Endothelial cell of umbilical vein (primary cell): ENCODE data around the gene ME3. TPM values are rescaled to one million over a fixed set of nuclear protein-coding genes. Genes with fewer than 3 reads are reported as not detected.

Experiments used
- BruUV-seq: library from RNA; stranded (reverse); fragments of 400-500 nt; replicated peaks from 2 replicates; lab custom pipeline; 2021; lab: Mats Ljungman, UMichigan
- CTCF ChIA-PET: fragments of 300-600, 350-600 bp; sonication (Branson Sonifier 250); formaldehyde crosslinking; loops from one replicate; lab custom pipeline; 2021; ENCODE audit warnings: antibody characterized with exemption, inconsistent platforms; lab: Charles Lee
- POLR2A ChIA-PET: fragments of 300-600, 350-600 bp; sonication (Branson Sonifier 250); formaldehyde crosslinking; loops from one replicate; lab custom pipeline; 2021; ENCODE audit warnings: antibody characterized with exemption, inconsistent platforms; lab: Charles Lee
- DNase-seq: peaks from one replicate; pipeline ENCODE4 v3.0.0-alpha.2; 2011; ENCODE audit warnings: low read depth, low spot score
- FAIRE-seq: peaks from 2 replicates; lab custom pipeline; 2011; peaks lifted over from hg19 to GRCh38; lab: Jason Lieb, UNC
- H2AFZ ChIP-seq: 2 replicates; pipeline ENCODE4 v1.6.0; 2012; ENCODE audit warnings: low read depth, low read length, control low read depth, inconsistent platforms
- H3K27ac ChIP-seq: 2 replicates; pipeline ENCODE4 v1.5.1; 2011; ENCODE audit warnings: low read depth, mild to moderate bottlenecking, control low read depth, low read length, moderate library complexity; ENCODE audit not compliant: insufficient read depth
- H3K27me3 ChIP-seq, 2 experiments: 2 replicates each; pipeline versions ENCODE4 v1.6.0 to v1.6.1; 2011; ENCODE audit warnings: low read length in 2 of 2, mixed read lengths in 1 of 2; ENCODE audit not compliant: control insufficient read depth in 2 of 2, insufficient read depth in 2 of 2
- H3K36me3 ChIP-seq, 2 experiments: 2 replicates in 1 of 2; 3 replicates in 1 of 2; pipeline ENCODE4 v1.5.1; 2011; ENCODE audit warnings: low read length in 2 of 2, mild to moderate bottlenecking in 1 of 2, moderate library complexity in 1 of 2; ENCODE audit not compliant: control insufficient read depth in 2 of 2, insufficient read depth in 2 of 2; ENCODE audit errors: extremely low read depth in 1 of 2
- H3K4me1 ChIP-seq: 3 replicates; pipeline ENCODE4 v1.5.1; 2011; ENCODE audit warnings: mild to moderate bottlenecking, low read length; ENCODE audit not compliant: control insufficient read depth, insufficient read depth; ENCODE audit errors: extremely low read depth
- H3K4me2 ChIP-seq: 2 replicates; pipeline ENCODE4 v1.6.1; 2011; ENCODE audit warnings: low read length, control low read depth, mixed read lengths; ENCODE audit not compliant: insufficient read depth
- H3K4me3 ChIP-seq, 3 experiments: fragments of 200-600 bp in 1 of 3; sonication (generic), shearing (Covaris generic) in 1 of 3; replicated peaks in 1 of 3; 2 replicates each; pipeline ENCODE4 v1.5.1; 2011 to 2016; ENCODE audit warnings: control low read depth in 3 of 3, low read length in 3 of 3, mild to moderate bottlenecking in 2 of 3, inconsistent platforms in 1 of 3, low read depth in 1 of 3, moderate library complexity in 1 of 3; ENCODE audit not compliant: insufficient read depth in 1 of 3
- H3K79me2 ChIP-seq: 2 replicates; pipeline ENCODE4 v1.6.0; 2012; ENCODE audit warnings: low read length, inconsistent platforms; ENCODE audit not compliant: control insufficient read depth, insufficient read depth
- H3K9ac ChIP-seq: replicated peaks from 2 replicates; pipeline ENCODE3; 2011; ENCODE audit warnings: low read length, control low read depth; ENCODE audit not compliant: insufficient read depth; ENCODE audit errors: extremely low read depth
- H3K9me1 ChIP-seq: replicated peaks from 3 replicates; pipeline ENCODE4 v1.6.0; 2011; ENCODE audit warnings: mild to moderate bottlenecking, low read length; ENCODE audit not compliant: control insufficient read depth, insufficient read depth; ENCODE audit errors: extremely low read depth
- H3K9me3 ChIP-seq: replicated peaks from 2 replicates; pipeline ENCODE4 v1.5.1; 2012; ENCODE audit warnings: low read length, inconsistent platforms; ENCODE audit not compliant: control insufficient read depth, insufficient read depth
- H4K20me1 ChIP-seq: replicated peaks from 2 replicates; pipeline ENCODE3; 2011; ENCODE audit warnings: mild to moderate bottlenecking, low read length; ENCODE audit not compliant: control insufficient read depth, insufficient read depth; ENCODE audit errors: extremely low read depth
- EZH2 ChIP-seq: IDR thresholded peaks from 2 replicates; pipeline ENCODE4 v1.6.1; 2012; ENCODE audit warnings: borderline replicate concordance, low read depth, mild to moderate bottlenecking, moderate library complexity, low read length, inconsistent platforms; ENCODE audit not compliant: severe bottlenecking
- FOS ChIP-seq: IDR thresholded peaks from 2 replicates; pipeline ENCODE4 v1.6.1; 2011; ENCODE audit warnings: mild to moderate bottlenecking, low read length, moderate library complexity, borderline replicate concordance; ENCODE audit not compliant: insufficient read depth
- GATA2 ChIP-seq: IDR thresholded peaks from 2 replicates; pipeline ENCODE4 v1.7.0; 2011; ENCODE audit warnings: low read depth, mild to moderate bottlenecking, moderate library complexity, mixed read lengths, low read length; ENCODE audit not compliant: insufficient read length, insufficient read depth
- JUN ChIP-seq: IDR thresholded peaks from 2 replicates; pipeline ENCODE4 v1.6.1; 2011; ENCODE audit warnings: borderline replicate concordance, low read depth; ENCODE audit not compliant: insufficient read length, insufficient read depth
- MYC ChIP-seq: IDR thresholded peaks from one replicate; pipeline ENCODE4 v1.6.1; 2011; ENCODE audit warnings: mild to moderate bottlenecking, low read depth, low read length
- POLR2A ChIP-seq: IDR thresholded peaks from 2 replicates; pipeline ENCODE4 v1.6.1; 2012; ENCODE audit warnings: low read depth, mild to moderate bottlenecking, control low read depth, low read length
- dilution Hi-C: fragments of 300-500 bp; cut with MboI; formaldehyde crosslinking; loops from one replicate; pipeline ENCODE4 v1.15.0; 2019; ENCODE audit warnings: low sequenced_read_pairs; ENCODE audit not compliant: extremely low pct_ligation_motif_present
- intact Hi-C: fragments of 100-400 bp; cut with micrococcal nuclease; formaldehyde crosslinking; loops from one replicate; pipeline ENCODE4 v1.10.0; 2022
- polyA plus RNA-seq, 4 experiments: library from polyadenylated mRNA; depleted of rRNA in 3 of 4; stranded (reverse) in 3 of 4; unstranded in 1 of 4; fragments of >200 nt; gene quantifications; 2 replicates each; pipeline versions ENCODE4 v1.2.1 to v1.2.3, GENCODE V29; 2011 to 2012; ENCODE audit warnings: missing spikeins in 1 of 4
- total RNA-seq: library from RNA; stranded (reverse); gene quantifications from 2 replicates; pipeline ENCODE4 v1.2.3, GENCODE V29; 2021
- TF ChIP-seq, protein P1 (sequence below), 2 donors: IDR thresholded peaks; 1 replicate in 1 of 2; 2 replicates in 1 of 2; pipeline ENCODE4 v1.5.1; 2011; ENCODE audit warnings: low read length in 2 of 2, mild to moderate bottlenecking in 2 of 2, moderate library complexity in 2 of 2, control low read depth in 1 of 2, inconsistent platforms in 1 of 2, low read depth in 1 of 2; ENCODE audit not compliant: insufficient read depth in 1 of 2; ENCODE audit errors: extremely low read depth in 1 of 2

Gene ME3
- total and polyA plus RNA-seq, 2 donors (not counting 3 experiments of a cell fraction or from before 2014, with no cell fraction given) = 26.9 to 30.4 TPM

- FAIRE-seq (no peak), DNase-seq (no peak)
- Histone ChIP-seq H2AFZ (no peak overlapping the region), H3K79me2 (no peaks in the 10 kb centered on the region), H3K9ac (no peak overlapping the region), H3K4me2 (no peak overlapping the region), H3K27me3 (no peaks in the 10 kb centered on the region), H4K20me1 (no peaks in the 10 kb centered on the region), H3K9me1 (no peaks in the 10 kb centered on the region), H3K9me3 (no peaks in the 10 kb centered on the region), H3K36me3 (no peaks in the 10 kb centered on the region), H3K4me3 (no peak overlapping the region), H3K27ac (no peak overlapping the region), H3K4me1 (peaks cover 17% of the 10 kb centered on the region)
- TF ChIP-seq FOS (no peak), POLR2A (no peak), EZH2 (no peak), JUN (no peak), GATA2 (no peak), MYC (no peak)
- TF ChIP-seq, protein P1, sequence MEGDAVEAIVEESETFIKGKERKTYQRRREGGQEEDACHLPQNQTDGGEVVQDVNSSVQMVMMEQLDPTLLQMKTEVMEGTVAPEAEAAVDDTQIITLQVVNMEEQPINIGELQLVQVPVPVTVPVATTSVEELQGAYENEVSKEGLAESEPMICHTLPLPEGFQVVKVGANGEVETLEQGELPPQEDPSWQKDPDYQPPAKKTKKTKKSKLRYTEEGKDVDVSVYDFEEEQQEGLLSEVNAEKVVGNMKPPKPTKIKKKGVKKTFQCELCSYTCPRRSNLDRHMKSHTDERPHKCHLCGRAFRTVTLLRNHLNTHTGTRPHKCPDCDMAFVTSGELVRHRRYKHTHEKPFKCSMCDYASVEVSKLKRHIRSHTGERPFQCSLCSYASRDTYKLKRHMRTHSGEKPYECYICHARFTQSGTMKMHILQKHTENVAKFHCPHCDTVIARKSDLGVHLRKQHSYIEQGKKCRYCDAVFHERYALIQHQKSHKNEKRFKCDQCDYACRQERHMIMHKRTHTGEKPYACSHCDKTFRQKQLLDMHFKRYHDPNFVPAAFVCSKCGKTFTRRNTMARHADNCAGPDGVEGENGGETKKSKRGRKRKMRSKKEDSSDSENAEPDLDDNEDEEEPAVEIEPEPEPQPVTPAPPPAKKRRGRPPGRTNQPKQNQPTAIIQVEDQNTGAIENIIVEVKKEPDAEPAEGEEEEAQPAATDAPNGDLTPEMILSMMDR (IDR thresholded peaks at IDR 0.05; ENCODE audit: extremely low read depth in 1 of 2, insufficient read depth in 1 of 2, low read depth in 1 of 2, low read length in 2 of 2) = no peak
- CTCF ChIA-PET = interaction anchor here (3.3 kb wide), 1 partner anchor 21 kb away, joined by 15 read pairs; no protein-coding TSS in a partner anchor
- intact Hi-C loops (no loop called here), dilution Hi-C loops (no loop called here)
- POLR2A ChIA-PET = no interaction called here
- BruUV-seq = no TSS peak
Measured at GRCh38 chr11:86629045-86629706, 43.2 kb downstream of the ME3 start.
